Measurements from ENCODE around the gene TIMMDC1.

Gene TIMMDC1

GRCh38 chr3:119498186-119499011, at the start of gene TIMMDC1:
TIMMDC1 (plus strand) TSS chr3:119498547; CDS start chr3:119498734, 187 bp downstream.
- H3K36me3 ChIP-seq (ENCODE audit: control insufficient read depth, insufficient read depth, low read length): no peaks in the 10 kb centered on the region
- TF ChIP-seq CTCF (IDR thresholded peaks at IDR 0.05): no peak
- H3K4me3 ChIP-seq (ENCODE audit: low read depth, low read length): peak within 1 kb of the TSS; percentile 98
- peaks cover 9% of the 10 kb centered on the region for H3K79me2 ChIP-seq
- H3K9ac ChIP-seq: peak within 1 kb of the TSS; percentile 34
- peak within 1 kb of the TSS; percentile 80 for H3K27ac ChIP-seq
- H3K4me1 ChIP-seq: peaks cover 9% of the 10 kb centered on the region
- H3K4me2 ChIP-seq (ENCODE audit: low read length): peak within 1 kb of the TSS; percentile 75
- no peaks in the 10 kb centered on the region for H3K9me3 ChIP-seq (ENCODE audit: control insufficient read depth, low read length)
- peak within 1 kb of the TSS; percentile 71 for H2AFZ ChIP-seq
- H3K27me3 ChIP-seq (ENCODE audit: control insufficient read depth, insufficient read depth, low read length): no peaks in the 10 kb centered on the region

GRCh38 chr3:119453822-119454221, 44.5 kb upstream of the TIMMDC1 start:
- Histone ChIP-seq H3K9me3 (ENCODE audit: control insufficient read depth, low read length) (no peaks in the 10 kb centered on the region), H3K4me3 (ENCODE audit: low read depth, low read length) (no peak overlapping the region), H2AFZ (no peak overlapping the region), H3K4me2 (ENCODE audit: low read length) (no peak overlapping the region), H3K4me1 (no peaks in the 10 kb centered on the region), H3K79me2 (no peaks in the 10 kb centered on the region), H3K27ac (no peak overlapping the region), H3K36me3 (ENCODE audit: control insufficient read depth, insufficient read depth, low read length) (no peaks in the 10 kb centered on the region), H3K27me3 (ENCODE audit: control insufficient read depth, insufficient read depth, low read length) (no peaks in the 10 kb centered on the region), H3K9ac (no peak overlapping the region)
- TF ChIP-seq CTCF (IDR thresholded peaks at IDR 0.05): no peak

GRCh38 chr3:119456469-119456868, 41.9 kb upstream of the TIMMDC1 start:
- H3K4me3 ChIP-seq (ENCODE audit: low read depth, low read length): no peak overlapping the region
- H3K9ac ChIP-seq: no peak overlapping the region
- H3K27me3 ChIP-seq (ENCODE audit: control insufficient read depth, insufficient read depth, low read length): no peaks in the 10 kb centered on the region
- no peak overlapping the region for H2AFZ ChIP-seq
- H3K36me3 ChIP-seq (ENCODE audit: control insufficient read depth, insufficient read depth, low read length): no peaks in the 10 kb centered on the region
- no peak overlapping the region for H3K4me2 ChIP-seq (ENCODE audit: low read length)
- H3K9me3 ChIP-seq (ENCODE audit: control insufficient read depth, low read length): no peaks in the 10 kb centered on the region
- no peaks in the 10 kb centered on the region for H3K4me1 ChIP-seq
- no peak for TF ChIP-seq CTCF (IDR thresholded peaks at IDR 0.05)
- H3K27ac ChIP-seq: no peak overlapping the region
- peaks cover 4% of the 10 kb centered on the region for H3K79me2 ChIP-seq

- Histone ChIP-seq H3K27ac (no peak overlapping the region), H3K79me2 (peaks cover 4% of the 10 kb centered on the region), H2AFZ (no peak overlapping the region), H3K9me3 (ENCODE audit: control insufficient read depth, low read length) (no peaks in the 10 kb centered on the region), H3K27me3 (ENCODE audit: control insufficient read depth, insufficient read depth, low read length) (no peaks in the 10 kb centered on the region), H3K4me1 (no peaks in the 10 kb centered on the region), H3K4me2 (ENCODE audit: low read length) (no peak overlapping the region), H3K4me3 (ENCODE audit: low read depth, low read length) (no peak overlapping the region), H3K36me3 (ENCODE audit: control insufficient read depth, insufficient read depth, low read length) (no peaks in the 10 kb centered on the region), H3K9ac (no peak overlapping the region)
- TF ChIP-seq CTCF (IDR thresholded peaks at IDR 0.05): no peak
Observed at GRCh38 chr3:119457246-119457645, 41.1 kb upstream of the TIMMDC1 start.
